Ascending aorta (tissue), 2 donors: ENCODE results near the gene RAB4B. TPM values are rescaled to one million over a fixed set of nuclear protein-coding genes. Genes with fewer than 3 reads are reported as not detected.
"Not testable (repeated sequence)": the region's sequence is repeated elsewhere in the genome, so short reads cannot be mapped to it uniquely, and the experiment has no call there.

ENCODE experiments used
- DNase-seq, 2 donors: peaks; one replicate each; pipeline ENCODE4 v3.0.0-alpha.2; 2019; ENCODE audit warnings: low spot score in 2 of 2
- H3K27ac ChIP-seq, 2 donors: fragments of 200-600 bp; sonication (generic); one replicate each; pipeline ENCODE4 v1.5.1; 2016 to 2017; ENCODE audit warnings: mild to moderate bottlenecking in 1 of 2
- H3K27me3 ChIP-seq: fragments of 200-600 bp; sonication (generic); one replicate; pipeline ENCODE4 v1.5.1; 2017
- H3K36me3 ChIP-seq, 2 donors: fragments of 200-600 bp; sonication (generic); one replicate each; pipeline ENCODE4 v1.5.1; 2016
- H3K4me1 ChIP-seq, 2 donors: fragments of 200-600 bp; sonication (generic); one replicate each; pipeline ENCODE4 v1.5.1; 2016 to 2017; ENCODE audit warnings: mild to moderate bottlenecking in 1 of 2
- H3K4me3 ChIP-seq, 2 donors: fragments of 200-600 bp; sonication (generic); one replicate each; pipeline ENCODE4 v1.5.1; 2016 to 2017; ENCODE audit warnings: mild to moderate bottlenecking in 1 of 2
- H3K9me3 ChIP-seq, 2 donors: fragments of 200-600 bp; sonication (generic); one replicate each; pipeline ENCODE4 v1.5.1; 2016
- CTCF ChIP-seq, 3 experiments: fragments of 200-600 bp in 2 of 3; fragments of 450-650 bp in 1 of 3; sonication (generic) in 2 of 3; IDR thresholded peaks; one replicate each; pipeline ENCODE4 v1.5.1; 2016 to 2019; ENCODE audit warnings: antibody characterized with exemption in 3 of 3, mild to moderate bottlenecking in 1 of 3, moderate library complexity in 1 of 3
- intact Hi-C: fragments of 100-400 bp; cut with DNase I; formaldehyde crosslinking; loops from one replicate; pipeline ENCODE4 v1.15.1; 2023
- total RNA-seq: library from RNA; depleted of rRNA; stranded (reverse); fragments of >200 nt; gene quantifications from one replicate; pipeline ENCODE4 v1.1.0, GENCODE V29; 2016

The RAB4B gene
- total RNA-seq: 56.8 TPM

- H3K36me3 ChIP-seq: peaks cover 0 to 8% of the 10 kb centered on the region in 2 donors
- intact Hi-C loops: loop anchor here (1.0 to 10.0 kb wide), 6 partner anchors 20 to 487 kb away; partner anchors contain the start of genes ACTMAP, BLVRB, HNRNPUL1 and SPTBN4
- H3K4me3 ChIP-seq: peak within 1 kb of the TSS; percentile 81 to 91
- peaks cover 0 to 13% of the 10 kb centered on the region in 2 donors for H3K4me1 ChIP-seq
- H3K27ac ChIP-seq: peak within 1 kb of the TSS; percentile 97 to 99
- DNase-seq: peak; percentile 99 to 100
- H3K27me3 ChIP-seq: no peaks in the 10 kb centered on the region
- TF ChIP-seq CTCF (IDR thresholded peaks at IDR 0.05): no peak
- no peaks in the 10 kb centered on the region for H3K9me3 ChIP-seq
Measured at GRCh38 chr19:40777937-40778705, at the start of gene RAB4B. RAB4B (plus strand) TSS chr19:40778247; CDS start chr19:40778376, 129 bp downstream.

GRCh38 chr19:40730065-40730464 is 48.0 kb upstream of the RAB4B start:
- H3K27me3 ChIP-seq, H3K4me3 ChIP-seq, H3K9me3 ChIP-seq, H3K4me1 ChIP-seq, intact Hi-C loops, H3K27ac ChIP-seq, DNase-seq: not testable (repeated sequence)
- peaks cover 88 to 99% of the 10 kb centered on the region in 2 donors for H3K36me3 ChIP-seq

- intact Hi-C loops, H3K4me3 ChIP-seq, DNase-seq, H3K4me1 ChIP-seq, H3K27ac ChIP-seq, H3K27me3 ChIP-seq, H3K9me3 ChIP-seq: not testable (repeated sequence)
- peaks cover 91 to 99% of the 10 kb centered on the region in 2 donors for H3K36me3 ChIP-seq
Measured at GRCh38 chr19:40732304-40732703, 45.7 kb upstream of the RAB4B start.

GRCh38 chr19:40733149-40733548 is 44.9 kb upstream of the RAB4B start:
- no peak for TF ChIP-seq CTCF (IDR thresholded peaks at IDR 0.05)

GRCh38 chr19:40735013-40735771 is 42.9 kb upstream of the RAB4B start:
- Histone ChIP-seq H3K9me3 (no peaks in the 10 kb centered on the region), H3K4me3 (no peak overlapping the region), H3K27me3 (no peaks in the 10 kb centered on the region), H3K27ac (no peak overlapping the region), H3K4me1 (peaks cover 2% of the 10 kb centered on the region in 2 donors), H3K36me3 (peaks cover 88 to 91% of the 10 kb centered on the region in 2 donors)
- no peak for DNase-seq
- intact Hi-C loops: no loop called here
- TF ChIP-seq CTCF (IDR thresholded peaks at IDR 0.05): no peak

More at GRCh38 chr19:40733149-40733548, 44.9 kb upstream of the RAB4B start:
- H3K27me3 ChIP-seq: no peaks in the 10 kb centered on the region
- H3K4me1 ChIP-seq: no peaks in the 10 kb centered on the region
- intact Hi-C loops: no loop called here
- no peaks in the 10 kb centered on the region for H3K9me3 ChIP-seq
- no peak overlapping the region for H3K4me3 ChIP-seq
- no peak for DNase-seq
- peaks cover 89 to 97% of the 10 kb centered on the region in 2 donors for H3K36me3 ChIP-seq
- H3K27ac ChIP-seq: no peak overlapping the region

GRCh38 chr19:40736661-40737060 is 41.4 kb upstream of the RAB4B start:
- intact Hi-C loops: no loop called here
- H3K36me3 ChIP-seq: peaks cover 77 to 83% of the 10 kb centered on the region in 2 donors

More at GRCh38 chr19:40736661-40737060, 41.4 kb upstream of the RAB4B start:
- Histone ChIP-seq H3K4me1 (peaks cover 6 to 11% of the 10 kb centered on the region in 2 donors), H3K4me3 (no peak overlapping the region), H3K27me3 (no peaks in the 10 kb centered on the region), H3K27ac (no peak overlapping the region), H3K9me3 (no peaks in the 10 kb centered on the region)
- TF ChIP-seq CTCF (IDR thresholded peaks at IDR 0.05): no peak
- no peak for DNase-seq
